BJ (cell line): ENCODE measurements around the gene TAF1L. TPM values are rescaled to one million over a fixed set of nuclear protein-coding genes. Genes with fewer than 3 reads are reported as not detected.
A peak's percentile ranks its signal among the peaks of the same experiment; 100 is the strongest.

Experiments used
- CTCF ChIA-PET: fragments of 350-600 bp; formaldehyde crosslinking; extraction: SDS; loops from one replicate; lab custom pipeline; 2021; ENCODE audit warnings: antibody characterized with exemption, inconsistent platforms; lab: Yijun Ruan, JAX
- POLR2A ChIA-PET: fragments of 300-600 bp; sonication (Branson Sonifier 250); formaldehyde crosslinking; extraction: SDS; loops from one replicate; lab custom pipeline; 2021; ENCODE audit warnings: antibody characterized with exemption; lab: Charles Lee
- DNase-seq: peaks from one replicate; pipeline ENCODE4 v3.0.0-alpha.2; 2011; ENCODE audit warnings: low read depth
- H3K27me3 ChIP-seq: 2 replicates; pipeline ENCODE4 v1.6.0; 2011; ENCODE audit warnings: low read length; ENCODE audit not compliant: control insufficient read depth, insufficient read depth
- H3K36me3 ChIP-seq: 2 replicates; pipeline ENCODE4 v1.5.1; 2011; ENCODE audit warnings: low read length; ENCODE audit not compliant: control insufficient read depth, insufficient read depth
- H3K4me3 ChIP-seq: 2 replicates; pipeline ENCODE4 v1.5.1; 2011; ENCODE audit warnings: low read depth, mild to moderate bottlenecking, control low read depth, low read length
- CTCF ChIP-seq: IDR thresholded peaks from 2 replicates; pipeline ENCODE4 v1.5.1; 2011; ENCODE audit warnings: low read depth, mild to moderate bottlenecking, control low read depth, inconsistent platforms, low read length, moderate library complexity; ENCODE audit not compliant: insufficient read depth
- polyA plus RNA-seq: library from polyadenylated mRNA; depleted of rRNA; stranded (reverse); fragments of >200 nt; gene quantifications from 2 replicates; pipeline ENCODE4 v1.2.3, GENCODE V29; 2011; rRNA removed

TAF1L gene
- polyA plus RNA-seq, 1 experiment, result 0.01 TPM

GRCh38 chr9:32581512-32582143 is 53.8 kb downstream of the TAF1L start:
- peak; percentile 68 for TF ChIP-seq CTCF
- CTCF ChIA-PET, result interaction anchor here (0.6 to 13.3 kb wide), 25 partner anchors 8 to 418 kb away, joined by 3 to 492 read pairs (median 4); partner anchors contain the start of genes ACO1 and NDUFB6
- Histone ChIP-seq H3K36me3 (no peaks in the 10 kb centered on the region), H3K27me3 (no peaks in the 10 kb centered on the region), H3K4me3 (no peak overlapping the region)
- POLR2A ChIA-PET, result no interaction called here
- no peak for DNase-seq

GRCh38 chr9:32580631-32581300 is 54.7 kb downstream of the TAF1L start:
- TF ChIP-seq CTCF, result 0 out of 2 replicates have a peak, but pooled peaks have one; percentile 1
- POLR2A ChIA-PET, result no interaction called here
- H3K27me3 ChIP-seq, result no peaks in the 10 kb centered on the region
- H3K36me3 ChIP-seq, result no peaks in the 10 kb centered on the region
- no peak overlapping the region for H3K4me3 ChIP-seq
- DNase-seq, result no peak
- CTCF ChIA-PET, result interaction anchor here (0.6 to 13.3 kb wide), 31 partner anchors 8 to 445 kb away, joined by 3 to 492 read pairs (median 4); partner anchors contain the start of genes ACO1, DNAJA1, NDUFB6 and RIGI

GRCh38 chr9:32579706-32580331 is 55.6 kb downstream of the TAF1L start:
- POLR2A ChIA-PET, result no interaction called here

More at GRCh38 chr9:32579706-32580331, 55.6 kb downstream of the TAF1L start:
- H3K36me3 ChIP-seq, result no peaks in the 10 kb centered on the region
- CTCF ChIA-PET, result interaction anchor here (0.7 to 13.3 kb wide), 33 partner anchors 10 to 446 kb away, joined by 3 to 492 read pairs (median 4); partner anchors contain the start of genes ACO1, DNAJA1 and RIGI
- peak; percentile 95 for TF ChIP-seq CTCF
- no peaks in the 10 kb centered on the region for H3K27me3 ChIP-seq
- H3K4me3 ChIP-seq, result no peak overlapping the region
- DNase-seq, result no peak

Other genes starting within 250 kb of the TAF1L start
- 2.4 and 5.1 TPM in 2 replicates for gene RIGI, start 109.5 kb downstream of the TAF1L start, polyA plus RNA-seq
- gene SMIM27, start 83.3 kb downstream of the TAF1L start, polyA plus RNA-seq, result 7.6 and 9.2 TPM in 2 replicates
- gene TOPORS, start 83.1 kb downstream of the TAF1L start, polyA plus RNA-seq, result 5.4 and 12.4 TPM in 2 replicates
- 63.8 and 72.5 TPM in 2 replicates for gene NDUFB6, start 62.5 kb downstream of the TAF1L start, polyA plus RNA-seq
- gene TMEM215, start 147.9 kb upstream of the TAF1L start, polyA plus RNA-seq, result not detected in 2 replicates